ENCODE measurements around the gene MAGI3.
"Not testable (repeated sequence)": the region's sequence is repeated elsewhere in the genome, so short reads cannot be mapped to it uniquely, and the experiment has no call there.

The MAGI3 gene

GRCh38 chr1:113401067-113401466, 10.8 kb downstream of the MAGI3 start:
- no peak for DNase-seq

- no peak for DNase-seq
Observed at GRCh38 chr1:113401728-113402127, 11.4 kb downstream of the MAGI3 start.

- no peak for DNase-seq
Observed at GRCh38 chr1:113403065-113403464, 12.8 kb downstream of the MAGI3 start.

- no peak for DNase-seq
Observed at GRCh38 chr1:113405573-113405972, 15.3 kb downstream of the MAGI3 start.

- DNase-seq = not testable (repeated sequence)
Observed at GRCh38 chr1:113406149-113406548, 15.8 kb downstream of the MAGI3 start.

GRCh38 chr1:113409363-113409762, 19.0 kb downstream of the MAGI3 start:
- no peak for DNase-seq

- not testable (repeated sequence) for DNase-seq
Observed at GRCh38 chr1:113412020-113412419, 21.7 kb downstream of the MAGI3 start.

- no peak for DNase-seq
Observed at GRCh38 chr1:113415310-113416070, 25.2 kb downstream of the MAGI3 start.

- not testable (repeated sequence) for DNase-seq
Observed at GRCh38 chr1:113416071-113416470, 25.8 kb downstream of the MAGI3 start.

- no peak for DNase-seq
Observed at GRCh38 chr1:113416496-113416895, 26.2 kb downstream of the MAGI3 start.

GRCh38 chr1:113422315-113423068, 32.2 kb downstream of the MAGI3 start:
- no peak for DNase-seq

GRCh38 chr1:113423826-113424225, 33.5 kb downstream of the MAGI3 start:
- no peak for DNase-seq

GRCh38 chr1:113429461-113430153, 39.3 kb downstream of the MAGI3 start:
- no peak for DNase-seq

- DNase-seq = no peak
Observed at GRCh38 chr1:113433184-113433583, 42.9 kb downstream of the MAGI3 start.

GRCh38 chr1:113434081-113434873, 44.0 kb downstream of the MAGI3 start:
- DNase-seq = no peak

- DNase-seq = no peak
Observed at GRCh38 chr1:113434874-113435175, 44.5 kb downstream of the MAGI3 start.

- DNase-seq = no peak
Observed at GRCh38 chr1:113437554-113438341, 47.4 kb downstream of the MAGI3 start.

GRCh38 chr1:113438505-113439276, 48.4 kb downstream of the MAGI3 start:
- DNase-seq = no peak

GRCh38 chr1:113439277-113439670, 49.0 kb downstream of the MAGI3 start:
- no peak for DNase-seq

- DNase-seq = no peak
Observed at GRCh38 chr1:113442131-113442530, 51.8 kb downstream of the MAGI3 start.

- no peak for DNase-seq
Observed at GRCh38 chr1:113444857-113445256, 54.5 kb downstream of the MAGI3 start.
